ENCODE measurements around the gene SUSD5.
A peak's percentile ranks its signal among the peaks of the same experiment; 100 is the strongest.
"Not testable (repeated sequence)": the region's sequence is repeated elsewhere in the genome, so short reads cannot be mapped to it uniquely, and the experiment has no call there.

SUSD5 gene

GRCh38 chr3:33146791-33147445, 71.7 kb downstream of the SUSD5 start:
- DNase-seq: no peak

GRCh38 chr3:33145901-33146580, 72.6 kb downstream of the SUSD5 start:
- no peak for DNase-seq

GRCh38 chr3:33145221-33145900, 73.2 kb downstream of the SUSD5 start:
- DNase-seq: no peak

- peak in 1 of 2 experiments; percentile 13 for DNase-seq
Measured at GRCh38 chr3:33144433-33144832, 74.2 kb downstream of the SUSD5 start.

- no peak for DNase-seq
Measured at GRCh38 chr3:33141006-33141405, 77.6 kb downstream of the SUSD5 start.

- no peak for DNase-seq
Measured at GRCh38 chr3:33139996-33140395, 78.6 kb downstream of the SUSD5 start.

- not testable (repeated sequence) for DNase-seq
Measured at GRCh38 chr3:33139006-33139623, 79.5 kb downstream of the SUSD5 start.

- no peak for DNase-seq
Measured at GRCh38 chr3:33137691-33138090, 80.9 kb downstream of the SUSD5 start.

- DNase-seq: no peak
Measured at GRCh38 chr3:33134026-33134625, 84.5 kb downstream of the SUSD5 start.

GRCh38 chr3:33132019-33132360, 86.6 kb downstream of the SUSD5 start:
- no peak for DNase-seq

GRCh38 chr3:33131331-33132018, 87.1 kb downstream of the SUSD5 start:
- peak; percentile 4 to 5 for DNase-seq

GRCh38 chr3:33130144-33130543, 88.5 kb downstream of the SUSD5 start:
- no peak for DNase-seq

GRCh38 chr3:33128706-33129105, 89.9 kb downstream of the SUSD5 start:
- no peak for DNase-seq

GRCh38 chr3:33125840-33126239, 92.8 kb downstream of the SUSD5 start:
- no peak for DNase-seq

- DNase-seq: no peak
Measured at GRCh38 chr3:33124638-33125037, 94.0 kb downstream of the SUSD5 start.

GRCh38 chr3:33122991-33123390, 95.6 kb downstream of the SUSD5 start:
- DNase-seq: no peak

- no peak for DNase-seq
Measured at GRCh38 chr3:33119891-33120290, 98.7 kb downstream of the SUSD5 start.

GRCh38 chr3:33117461-33117860, 101.1 kb downstream of the SUSD5 start:
- no peak for DNase-seq

GRCh38 chr3:33115024-33115768, 103.4 kb downstream of the SUSD5 start:
- DNase-seq: no peak

- no peak for DNase-seq
Measured at GRCh38 chr3:33114622-33115023, 104.0 kb downstream of the SUSD5 start.

GRCh38 chr3:33113772-33114621, 104.6 kb downstream of the SUSD5 start, which contains the start of gene CRTAP:
Gene CRTAP, plus strand, starts transcription at chr3:33114014. Its CDS starts 64 bp downstream, at chr3:33114078.
- peak; percentile 31 to 58 for DNase-seq
